ENCODE data around the gene SAFB. TPM values are rescaled to one million over a fixed set of nuclear protein-coding genes. Genes with fewer than 3 reads are reported as not detected.

The SAFB gene
- total and polyA plus RNA-seq, 2 experiments from 2014 or later: 36.5 to 49.4 TPM

DNA sequence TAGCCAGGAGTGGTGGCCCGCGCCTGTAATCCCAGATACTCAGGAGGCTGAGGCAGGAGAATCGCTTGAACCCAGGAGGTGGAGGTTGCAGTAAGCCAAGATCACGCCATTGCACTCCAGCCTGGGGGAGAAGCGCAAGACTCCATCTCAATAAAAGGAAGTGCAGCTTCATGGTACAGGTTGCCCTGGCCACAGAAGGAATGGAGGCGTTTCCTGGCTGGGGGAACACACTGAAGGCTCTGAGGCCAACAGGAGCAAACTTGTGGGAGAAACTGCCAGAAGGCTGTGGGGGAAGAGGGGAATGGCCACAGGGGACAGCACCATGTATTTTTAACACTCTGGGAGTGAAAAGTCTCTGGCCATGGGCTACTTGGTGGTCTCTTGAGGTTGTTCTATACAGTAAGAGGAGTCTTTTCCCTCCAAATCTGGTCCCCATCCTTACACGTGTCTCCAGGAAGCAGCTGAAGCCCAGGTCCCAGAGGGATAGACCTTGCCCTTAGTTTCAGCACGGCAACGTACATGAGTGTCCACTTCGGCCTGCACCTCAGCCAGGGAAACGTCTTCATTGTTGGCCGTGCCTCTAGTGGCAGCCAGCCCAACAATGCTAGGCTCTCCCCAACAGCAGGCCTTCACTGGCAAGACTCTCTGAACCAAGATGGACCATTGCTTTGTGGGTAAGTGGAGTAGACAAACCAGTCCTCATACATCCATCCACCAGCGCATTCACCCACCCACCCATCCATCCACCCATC lies 50.0 kb downstream of the SAFB start:
- TF ChIP-seq EZH2 (IDR thresholded peaks at IDR 0.05; ENCODE audit: insufficient read depth, poor library complexity, severe bottlenecking): no peak
- TF ChIP-seq EZH2phosphoT487 (IDR thresholded peaks at IDR 0.05; ENCODE audit: insufficient read depth, low read depth): no peak
- no peak for DNase-seq
- no peak overlapping the region for H3K4me3 ChIP-seq
- H4K20me1 ChIP-seq (ENCODE audit: insufficient read depth): no peaks in the 10 kb centered on the region
- 0 out of 2 replicates have a peak, but pooled peaks cover 7% of the 10 kb centered on the region for H3F3A ChIP-seq (ENCODE audit: insufficient read depth)
- no peaks in the 10 kb centered on the region for H3K27me3 ChIP-seq (replicated peaks; ENCODE audit: insufficient read depth)
- no peak overlapping the region for H3K4me2 ChIP-seq (ENCODE audit: unreplicated experiment)
- no peaks in the 10 kb centered on the region for H3K79me2 ChIP-seq (ENCODE audit: insufficient read depth)
- no peaks in the 10 kb centered on the region for H3K4me1 ChIP-seq (ENCODE audit: insufficient read depth)
- H2AFZ ChIP-seq: no peak overlapping the region
- in situ Hi-C loops (cut with MboI): no loop called here
- H3K9me3 ChIP-seq (ENCODE audit: low read depth): no peaks in the 10 kb centered on the region
- H3K9me2 ChIP-seq (ENCODE audit: insufficient read depth): no peaks in the 10 kb centered on the region
- no peak overlapping the region for H3K27ac ChIP-seq
- no peak overlapping the region for H3K9ac ChIP-seq
- peaks cover 8% of the 10 kb centered on the region; the same call in 1 of the 2 replicates for H3K36me3 ChIP-seq (ENCODE audit: low read depth)
- WGBS, 2 experiments (ENCODE audit: low coverage in 1 of 2, low lambda C conversion rate in 2 of 2, missing lambda C conversion rate in 2 of 2): 91 to 92% methylated on average over 12 to 13 of the region's 13 CpGs

DNA sequence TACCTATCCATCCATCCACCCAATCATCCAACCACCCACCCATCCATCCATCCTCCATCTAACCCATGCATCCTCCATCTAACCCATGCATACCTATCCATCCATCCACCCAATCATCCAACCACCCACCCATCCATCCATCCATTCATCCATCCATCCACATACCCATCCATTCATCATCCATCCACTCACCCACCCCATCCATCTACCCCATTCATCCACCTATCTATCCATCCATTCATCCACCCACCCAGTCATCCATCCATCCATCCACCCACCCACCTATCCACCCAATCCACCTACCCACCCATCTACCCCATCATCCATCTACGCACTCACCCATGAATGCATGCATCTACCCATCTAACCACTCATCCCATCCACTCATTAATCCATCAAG lies 50.9 kb downstream of the SAFB start:
- TF ChIP-seq EZH2 (IDR thresholded peaks at IDR 0.05; ENCODE audit: insufficient read depth, poor library complexity, severe bottlenecking): no peak
- TF ChIP-seq EZH2phosphoT487 (IDR thresholded peaks at IDR 0.05; ENCODE audit: insufficient read depth, low read depth): no peak
- H3K9me3 ChIP-seq (ENCODE audit: low read depth): no peaks in the 10 kb centered on the region
- 100% methylated on average over 1 of the region's 1 CpG for WGBS, 2 experiments (ENCODE audit: low coverage in 1 of 2, low lambda C conversion rate in 2 of 2, missing lambda C conversion rate in 2 of 2)
- no peaks in the 10 kb centered on the region for H4K20me1 ChIP-seq (ENCODE audit: insufficient read depth)
- peaks cover under 1% of the 10 kb centered on the region for H3K79me2 ChIP-seq (ENCODE audit: insufficient read depth)
- no peaks in the 10 kb centered on the region for H3K27me3 ChIP-seq (replicated peaks; ENCODE audit: insufficient read depth)
- DNase-seq: no peak
- in situ Hi-C loops (cut with MboI): no loop called here
- no peak overlapping the region for H3K4me3 ChIP-seq
- H2AFZ ChIP-seq: no peak overlapping the region
- H3F3A ChIP-seq (ENCODE audit: insufficient read depth): 0 out of 2 replicates have a peak, but pooled peaks cover 7% of the 10 kb centered on the region
- no peaks in the 10 kb centered on the region for H3K9me2 ChIP-seq (ENCODE audit: insufficient read depth)
- H3K27ac ChIP-seq: no peak overlapping the region
- H3K9ac ChIP-seq: no peak overlapping the region
- H3K4me1 ChIP-seq (ENCODE audit: insufficient read depth): no peaks in the 10 kb centered on the region
- H3K4me2 ChIP-seq (ENCODE audit: unreplicated experiment): no peak overlapping the region
- peaks cover 4% of the 10 kb centered on the region; the same call in 1 of the 2 replicates for H3K36me3 ChIP-seq (ENCODE audit: low read depth)

DNA sequence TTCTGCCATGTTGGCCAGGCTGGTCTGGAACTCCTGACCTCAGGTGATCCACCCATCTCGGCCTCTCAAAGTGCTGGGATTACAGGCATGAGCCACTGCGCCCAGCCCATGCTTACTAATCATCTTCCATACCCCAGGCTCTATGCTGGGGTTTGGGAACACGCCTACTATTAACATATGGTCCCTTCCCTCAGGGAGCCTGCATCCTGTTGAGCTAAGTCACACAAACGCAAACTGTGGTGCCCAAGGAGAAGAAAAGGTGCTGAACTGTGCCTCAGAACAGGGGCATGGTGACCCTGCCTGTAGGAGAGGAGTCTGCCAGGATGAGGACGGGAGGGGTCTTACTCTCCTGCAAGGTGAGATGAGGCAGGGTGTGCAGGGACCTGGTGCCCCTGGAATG lies 51.8 kb downstream of the SAFB start:
- H3K9ac ChIP-seq: no peak overlapping the region
- H3K79me2 ChIP-seq (ENCODE audit: insufficient read depth): peaks cover 10% of the 10 kb centered on the region
- no peak overlapping the region for H3K4me2 ChIP-seq (ENCODE audit: unreplicated experiment)
- no peaks in the 10 kb centered on the region for H4K20me1 ChIP-seq (ENCODE audit: insufficient read depth)
- no peak overlapping the region for H3K4me3 ChIP-seq
- no peaks in the 10 kb centered on the region for H3K9me3 ChIP-seq (ENCODE audit: low read depth)
- no peaks in the 10 kb centered on the region for H3K27me3 ChIP-seq (replicated peaks; ENCODE audit: insufficient read depth)
- no peaks in the 10 kb centered on the region for H3K4me1 ChIP-seq (ENCODE audit: insufficient read depth)
- 66 to 69% methylated on average over 5 of the region's 5 CpGs for WGBS, 2 experiments (ENCODE audit: low coverage in 1 of 2, low lambda C conversion rate in 2 of 2, missing lambda C conversion rate in 2 of 2)
- no peak overlapping the region for H2AFZ ChIP-seq
- H3K27ac ChIP-seq: no peak overlapping the region
- in situ Hi-C loops (cut with MboI): no loop called here
- H3F3A ChIP-seq (ENCODE audit: insufficient read depth): 0 out of 2 replicates have a peak, but pooled peaks cover 7% of the 10 kb centered on the region
- no peak for TF ChIP-seq EZH2 (IDR thresholded peaks at IDR 0.05; ENCODE audit: insufficient read depth, poor library complexity, severe bottlenecking)
- TF ChIP-seq EZH2phosphoT487 (IDR thresholded peaks at IDR 0.05; ENCODE audit: insufficient read depth, low read depth): no peak
- DNase-seq: no peak
- no peaks in the 10 kb centered on the region for H3K9me2 ChIP-seq (ENCODE audit: insufficient read depth)
- H3K36me3 ChIP-seq (ENCODE audit: low read depth): no peaks in the 10 kb centered on the region

DNA sequence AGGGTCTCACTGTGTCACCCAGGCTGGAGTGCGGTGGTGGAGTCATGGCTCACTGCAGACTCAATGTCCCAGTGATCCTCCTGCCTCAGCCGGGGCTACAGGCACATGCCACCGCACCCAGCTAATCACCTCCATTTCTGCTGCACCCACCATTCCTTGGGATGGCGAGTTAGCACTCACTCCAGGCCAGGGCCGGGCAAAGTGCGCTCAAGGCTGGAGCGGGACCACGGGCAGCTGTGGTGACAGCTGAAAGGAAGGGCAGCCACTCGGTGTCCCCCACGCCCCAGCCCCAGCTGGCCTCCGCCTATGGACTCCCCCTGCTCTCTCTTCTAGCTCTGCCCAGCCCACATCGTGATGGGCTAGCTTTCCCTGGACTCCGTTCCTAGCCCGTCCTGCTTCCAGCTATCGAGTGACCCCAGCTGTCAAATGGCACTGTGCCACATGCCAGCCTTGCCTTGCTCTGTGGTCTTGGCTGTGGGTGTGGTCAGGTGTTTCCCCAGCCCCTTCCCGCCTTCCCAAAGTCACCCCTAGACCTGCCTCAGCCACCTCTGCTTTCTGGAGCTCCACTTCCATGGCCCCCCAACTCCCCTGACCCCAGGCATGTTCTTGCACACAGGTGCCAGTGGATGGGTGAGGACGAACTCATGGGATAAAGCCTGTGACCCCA lies 53.4 kb downstream of the SAFB start:
- Histone ChIP-seq H3K4me2 (ENCODE audit: unreplicated experiment) (no peak overlapping the region), H3K27me3 (replicated peaks; ENCODE audit: insufficient read depth) (no peaks in the 10 kb centered on the region), H3K27ac (no peak overlapping the region), H3F3A (ENCODE audit: insufficient read depth) (0 out of 2 replicates have a peak, but pooled peaks cover 7% of the 10 kb centered on the region), H3K4me1 (ENCODE audit: insufficient read depth) (no peaks in the 10 kb centered on the region), H3K9ac (no peak overlapping the region), H4K20me1 (ENCODE audit: insufficient read depth) (no peaks in the 10 kb centered on the region), H3K9me3 (ENCODE audit: low read depth) (no peaks in the 10 kb centered on the region), H3K36me3 (ENCODE audit: low read depth) (no peaks in the 10 kb centered on the region), H2AFZ (no peak overlapping the region), H3K4me3 (no peak overlapping the region), H3K9me2 (ENCODE audit: insufficient read depth) (no peaks in the 10 kb centered on the region), H3K79me2 (ENCODE audit: insufficient read depth) (peaks cover 15% of the 10 kb centered on the region)
- in situ Hi-C loops (cut with MboI): no loop called here
- DNase-seq: no peak
- WGBS, 2 experiments (ENCODE audit: low coverage in 1 of 2, low lambda C conversion rate in 2 of 2, missing lambda C conversion rate in 2 of 2): 67 to 69% methylated on average over 17 of the region's 17 CpGs
- TF ChIP-seq EZH2phosphoT487 (IDR thresholded peaks at IDR 0.05; ENCODE audit: insufficient read depth, low read depth) (no peak), EZH2 (IDR thresholded peaks at IDR 0.05; ENCODE audit: insufficient read depth, poor library complexity, severe bottlenecking) (no peak)
